Measurements from ENCODE around the gene NDUFB4.
"Not testable (repeated sequence)": the region's sequence is repeated elsewhere in the genome, so short reads cannot be mapped to it uniquely, and the experiment has no call there.

The NDUFB4 gene

GRCh38 chr3:120637851-120638559, 41.9 kb downstream of the NDUFB4 start:
- DNase-seq (ENCODE audit: low read depth in 2 of 3, low spot score in 2 of 3) = no peak

GRCh38 chr3:120638820-120639219, 42.7 kb downstream of the NDUFB4 start:
- DNase-seq (ENCODE audit: low read depth in 2 of 3, low spot score in 2 of 3) = not testable (repeated sequence)

DNA sequence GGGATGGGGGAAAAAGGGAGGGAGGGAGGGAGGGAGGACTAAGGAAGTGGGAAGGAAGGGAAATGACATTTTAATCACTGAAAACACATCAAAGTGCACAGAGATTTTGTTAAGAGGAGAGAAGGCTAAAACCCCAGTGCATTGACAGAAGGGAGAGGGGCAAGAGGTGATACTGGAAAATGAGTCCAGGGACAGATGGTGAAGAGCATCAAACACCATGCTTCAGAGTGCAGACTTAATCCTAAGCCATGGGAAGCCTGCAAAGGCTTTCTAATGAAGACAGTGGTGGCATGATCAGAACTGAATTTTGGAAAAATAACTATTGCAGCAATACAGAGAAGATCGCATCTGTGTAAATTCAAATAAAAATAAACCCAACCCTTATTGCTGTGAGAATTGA, 44.1 kb downstream of the NDUFB4 start:
- no peak for DNase-seq (ENCODE audit: low read depth in 2 of 3, low spot score in 2 of 3)

DNA sequence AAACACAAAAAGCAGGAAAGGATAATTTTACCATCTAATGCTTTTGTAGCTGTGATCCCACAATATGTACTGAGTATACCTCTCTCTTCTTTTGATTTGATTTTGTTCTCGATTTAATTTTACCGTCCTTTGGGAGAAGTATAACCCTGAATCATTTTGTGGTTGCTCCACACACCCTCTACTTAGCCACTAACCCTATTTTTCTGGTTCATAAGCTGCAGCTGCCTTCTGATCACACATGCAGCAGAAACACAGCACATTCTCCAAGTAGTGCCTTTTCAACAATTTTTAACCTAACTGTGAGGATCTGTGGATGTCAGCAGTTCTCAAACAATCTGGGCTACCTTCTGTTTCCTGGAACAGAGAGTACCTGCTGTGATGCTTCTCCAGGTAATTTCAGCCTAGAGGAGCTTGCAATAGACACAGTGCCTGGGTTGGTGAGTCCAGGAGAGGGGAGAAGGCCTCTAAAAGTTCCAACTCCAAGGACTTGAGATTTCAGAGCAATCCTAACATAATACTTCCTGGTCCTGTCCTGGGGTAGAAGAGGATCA, 45.6 kb downstream of the NDUFB4 start:
- no peak for DNase-seq (ENCODE audit: low read depth in 2 of 3, low spot score in 2 of 3)

DNA sequence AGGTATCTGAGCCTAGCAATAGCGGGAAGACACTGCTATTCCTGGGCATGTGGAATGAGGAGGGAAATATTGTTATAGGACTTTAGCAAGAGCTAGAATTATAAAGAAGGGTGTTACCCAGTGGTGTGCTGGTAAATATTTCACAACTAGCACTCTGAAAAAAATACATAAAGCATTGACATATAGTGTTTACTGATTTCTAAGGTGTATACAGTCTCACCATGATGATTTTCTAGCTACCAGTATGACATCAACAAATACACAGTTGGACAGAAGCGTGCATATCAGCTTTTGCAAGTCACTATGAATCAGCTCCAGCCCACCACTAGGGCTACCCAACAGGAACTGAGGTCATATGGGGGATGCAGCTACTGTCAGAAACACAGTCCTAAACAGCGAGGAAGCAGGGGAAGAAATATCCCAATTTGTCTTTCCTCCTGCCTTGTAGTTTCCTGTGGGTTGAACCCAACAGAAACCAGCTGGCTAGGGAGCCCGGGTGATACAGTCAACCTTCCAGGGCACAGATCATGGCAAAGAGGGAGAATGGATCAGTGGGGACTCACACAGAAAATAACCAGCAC, 46.3 kb downstream of the NDUFB4 start:
- peak in 1 of 3 experiments; percentile 2 for DNase-seq (ENCODE audit: low read depth in 2 of 3, low spot score in 2 of 3)

- DNase-seq (ENCODE audit: low read depth in 2 of 3, low spot score in 2 of 3) = no peak
Observed at GRCh38 chr3:120645083-120645845, 49.1 kb downstream of the NDUFB4 start.

DNA sequence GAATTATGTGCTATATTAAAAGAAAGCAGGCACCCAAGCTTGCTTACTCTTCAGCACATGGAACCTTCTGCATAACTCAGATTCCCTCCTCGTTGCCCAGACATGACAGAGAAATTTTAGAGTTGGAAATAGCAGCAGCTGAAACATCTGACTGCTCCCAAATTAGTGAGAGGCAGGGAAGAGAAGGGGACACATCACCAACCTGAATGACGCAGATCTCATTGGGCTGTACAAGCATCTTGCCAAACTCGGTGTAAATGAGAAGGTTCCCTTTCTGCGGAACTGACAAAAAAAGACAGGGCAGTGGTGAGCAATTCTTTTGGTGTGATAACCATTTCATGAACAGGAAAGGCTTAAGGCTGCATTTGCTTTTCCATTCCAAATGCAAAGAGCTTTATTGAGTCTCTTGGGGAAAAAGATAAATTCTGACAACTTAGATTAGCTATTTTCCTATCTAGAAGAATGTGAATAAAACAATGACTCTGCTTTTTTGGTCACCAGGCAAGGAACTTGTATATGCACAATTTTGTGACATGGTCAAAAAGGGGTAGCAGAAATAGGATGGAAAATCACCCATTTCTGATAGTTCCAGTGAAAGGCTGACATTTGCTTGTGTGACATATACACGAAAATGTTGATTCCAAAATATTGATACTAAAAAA, 50.8 kb downstream of the NDUFB4 start:
- DNase-seq (ENCODE audit: low read depth in 2 of 3, low spot score in 2 of 3) = no peak

DNA sequence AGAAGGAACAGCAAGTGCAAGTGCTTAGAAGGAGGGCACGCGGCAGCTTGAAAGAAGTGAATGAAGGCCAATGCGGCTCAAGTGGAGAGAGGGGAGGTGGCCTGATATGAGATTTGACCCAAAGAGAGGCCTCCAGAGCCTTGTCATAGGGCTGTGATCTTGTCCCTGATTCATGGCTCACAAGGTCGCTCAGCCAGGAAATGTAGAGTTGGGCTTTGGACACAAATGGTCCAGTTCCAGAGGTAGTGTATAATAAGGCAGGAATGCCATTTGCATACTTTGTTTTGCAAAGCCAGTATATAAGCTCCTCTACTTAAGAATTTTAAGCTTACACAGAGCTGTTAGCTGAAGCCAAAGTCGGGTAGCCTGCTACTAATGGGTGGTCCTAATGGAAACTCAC, 52.2 kb downstream of the NDUFB4 start:
- DNase-seq (ENCODE audit: low read depth in 2 of 3, low spot score in 2 of 3) = no peak

GRCh38 chr3:120649830-120650233, 53.7 kb downstream of the NDUFB4 start:
- no peak for DNase-seq (ENCODE audit: low read depth in 2 of 3, low spot score in 2 of 3)

DNA sequence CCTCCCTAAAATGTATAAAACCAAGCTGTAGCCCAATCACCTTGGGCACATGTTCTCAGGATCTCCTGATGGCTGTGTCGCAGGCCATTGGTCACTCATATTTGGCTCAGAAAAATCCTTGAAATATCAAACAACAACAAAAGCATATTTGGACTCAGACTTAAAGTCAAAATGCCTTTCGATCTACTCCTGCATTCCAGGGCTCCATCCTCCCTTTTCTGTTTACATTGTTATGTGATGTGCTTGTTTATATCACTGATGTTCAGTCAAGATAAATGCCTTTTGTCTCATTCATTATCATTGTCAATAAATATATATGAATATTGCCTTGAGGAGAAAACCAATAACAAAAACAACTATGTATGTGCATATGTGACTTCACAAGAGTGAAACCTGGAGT, 54.2 kb downstream of the NDUFB4 start:
- DNase-seq (ENCODE audit: low read depth in 2 of 3, low spot score in 2 of 3) = no peak

Measured in activated CD8-positive, alpha-beta memory T cell treated with anti-CD3 and anti-CD28 coated beads for 48 hours (primary cell).